ENCODE measurements around the gene HMGA1. TPM values are rescaled to one million over a fixed set of nuclear protein-coding genes. Genes with fewer than 3 reads are reported as not detected.

HMGA1 gene
- polyA plus RNA-seq, 1 donor from 2014 or later, result 31.5 TPM

Small RNA genes lying within 50 kb of the gene (small RNA-seq; reads per million reads assigned to genes)
- gene MIR6835, result 0 to 0.16 (median 0) reads per million in 3 experiments

Other genes with a start within 250 kb of the HMGA1 start
- gene GRM4, start 90.8 kb upstream of the HMGA1 start, polyA plus RNA-seq, result 2.1 and 3.7 TPM in 2 replicates
- gene SMIM29, start 12.1 kb downstream of the HMGA1 start, polyA plus RNA-seq, result 78.8 and 82.1 TPM in 2 replicates
- gene NUDT3, start 155.8 kb downstream of the HMGA1 start, polyA plus RNA-seq, result 80.2 and 87.5 TPM in 2 replicates
- 3,258 and 3,413 TPM in 2 replicates for gene RPS10, start 189.2 kb downstream of the HMGA1 start, polyA plus RNA-seq
- gene PACSIN1, start 229.2 kb downstream of the HMGA1 start, polyA plus RNA-seq, result 3.1 and 5.7 TPM in 2 replicates